HPDE6-E6E7 (cell line): ENCODE measurements around the gene DUSP2.
A peak's percentile ranks its signal among the peaks of the same experiment; 100 is the strongest.

Experiments
- DNase-seq: peaks from one replicate; pipeline ENCODE4 v3.0.0; 2011; ENCODE audit warnings: missing footprints; ENCODE audit errors: extremely low spot score

DUSP2 gene

GRCh38 chr2:96145036-96145847 lies at the start of gene DUSP2:
DUSP2 (minus strand) TSS chr2:96145440; CDS start chr2:96145354, 86 bp downstream.
- peak; percentile 71 for DNase-seq

GRCh38 chr2:96191937-96192670 lies 46.9 kb upstream of the DUSP2 start:
- no peak for DNase-seq

- no peak for DNase-seq
Measured at GRCh38 chr2:96188821-96189526, 43.7 kb upstream of the DUSP2 start.

- DNase-seq, result no peak
Measured at GRCh38 chr2:96186562-96186961, 41.3 kb upstream of the DUSP2 start.

GRCh38 chr2:96185516-96185915 lies 40.3 kb upstream of the DUSP2 start:
- no peak for DNase-seq

GRCh38 chr2:96184989-96185388 lies 39.7 kb upstream of the DUSP2 start:
- DNase-seq, result no peak

- no peak for DNase-seq
Measured at GRCh38 chr2:96184188-96184587, 38.9 kb upstream of the DUSP2 start.

GRCh38 chr2:96181529-96181928 lies 36.3 kb upstream of the DUSP2 start:
- no peak for DNase-seq

- DNase-seq, result no peak
Measured at GRCh38 chr2:96180521-96180920, 35.3 kb upstream of the DUSP2 start.

- DNase-seq, result no peak
Measured at GRCh38 chr2:96180002-96180401, 34.8 kb upstream of the DUSP2 start.

GRCh38 chr2:96176661-96177060 lies 31.4 kb upstream of the DUSP2 start:
- no peak for DNase-seq

GRCh38 chr2:96175951-96176350 lies 30.7 kb upstream of the DUSP2 start:
- DNase-seq, result no peak

GRCh38 chr2:96174251-96175144 lies 29.3 kb upstream of the DUSP2 start:
- DNase-seq, result peak; percentile 75

GRCh38 chr2:96171831-96172230 lies 26.6 kb upstream of the DUSP2 start:
- no peak for DNase-seq

- no peak for DNase-seq
Measured at GRCh38 chr2:96170626-96171025, 25.4 kb upstream of the DUSP2 start.

- no peak for DNase-seq
Measured at GRCh38 chr2:96169868-96170507, 24.7 kb upstream of the DUSP2 start.

GRCh38 chr2:96167407-96168013 lies 22.3 kb upstream of the DUSP2 start:
- no peak for DNase-seq

GRCh38 chr2:96164459-96165184 lies 19.4 kb upstream of the DUSP2 start:
- no peak for DNase-seq

GRCh38 chr2:96163768-96164429 lies 18.7 kb upstream of the DUSP2 start:
- DNase-seq, result no peak
